IMR-90 (cell line): ENCODE measurements around the gene GAS7. TPM values are rescaled to one million over a fixed set of nuclear protein-coding genes. Genes with fewer than 3 reads are reported as not detected.

ENCODE experiments used
- ATAC-seq: fragments of 200-7000 bp; cut with Tn5 transposase; 2 replicates; pipeline ENCODE4 v1.9.1; 2020; ENCODE audit warnings: low read depth, mild to moderate bottlenecking, moderate library complexity
- BruUV-seq: library from RNA; stranded (reverse); fragments of 400-500 nt; replicated peaks from 2 replicates; lab custom pipeline; 2021; lab: Mats Ljungman, UMichigan
- CTCF ChIA-PET: fragments of 300-600 bp; formaldehyde crosslinking; extraction: SDS; loops from one replicate; lab custom pipeline; 2021; ENCODE audit warnings: antibody characterized with exemption; lab: Yijun Ruan, JAX
- POLR2A ChIA-PET: fragments of 300-600 bp; sonication (Branson Sonifier 250); formaldehyde crosslinking; loops from one replicate; lab custom pipeline; 2022; ENCODE audit warnings: antibody characterized with exemption; ENCODE audit not compliant: unreplicated experiment; lab: Charles Lee
- DNase-seq: peaks from one replicate; pipeline ENCODE4 v3.0.0; 2013
- H2AFZ ChIP-seq: replicated peaks from 2 replicates; pipeline ENCODE3; 2013; ENCODE audit warnings: low read length, mild to moderate bottlenecking; ENCODE audit not compliant: poor library complexity
- H2AK5ac ChIP-seq: 2 replicates; pipeline ENCODE4 v1.6.1; 2013; ENCODE audit warnings: low read depth, low read length, inconsistent platforms
- H2AK9ac ChIP-seq: replicated peaks from 2 replicates; pipeline ENCODE3; 2013; ENCODE audit warnings: mild to moderate bottlenecking, low read depth, low read length, moderate library complexity; ENCODE audit not compliant: poor library complexity
- H2BK120ac ChIP-seq: 2 replicates; pipeline ENCODE4 v1.6.1; 2013; ENCODE audit warnings: low read depth, low read length, inconsistent platforms
- H2BK15ac ChIP-seq: 3 replicates; pipeline ENCODE4 v1.6.1; 2013; ENCODE audit warnings: low read depth, low read length, inconsistent platforms
- H2BK20ac ChIP-seq: 2 replicates; pipeline ENCODE4 v1.6.1; 2013; ENCODE audit warnings: low read depth, mild to moderate bottlenecking, inconsistent platforms, low read length, moderate library complexity
- H2BK5ac ChIP-seq: 2 replicates; pipeline ENCODE4 v1.6.1; 2013; ENCODE audit warnings: mild to moderate bottlenecking, low read depth, low read length, inconsistent platforms; ENCODE audit not compliant: poor library complexity, severe bottlenecking
- H3K14ac ChIP-seq: replicated peaks from 2 replicates; pipeline ENCODE4 v1.6.1; 2013; ENCODE audit warnings: low read depth, low read length, inconsistent platforms
- H3K18ac ChIP-seq: 2 replicates; pipeline ENCODE4 v1.6.1; 2013; ENCODE audit warnings: low read depth, low read length, control low read depth
- H3K23ac ChIP-seq: 2 replicates; pipeline ENCODE4 v1.6.1; 2013; ENCODE audit warnings: low read depth, low read length, inconsistent platforms
- H3K27ac ChIP-seq: 2 replicates; pipeline ENCODE4 v1.5.1; 2013; ENCODE audit warnings: mild to moderate bottlenecking, control low read depth, low read length; ENCODE audit not compliant: insufficient read depth
- H3K27me3 ChIP-seq: 2 replicates; pipeline ENCODE4 v1.6.1; 2013; ENCODE audit warnings: low read length; ENCODE audit not compliant: control insufficient read depth, insufficient read depth
- H3K36me3 ChIP-seq: 2 replicates; pipeline ENCODE4 v1.6.1; 2013; ENCODE audit warnings: low read length, mixed read lengths; ENCODE audit not compliant: control insufficient read depth, insufficient read depth
- H3K4ac ChIP-seq: 2 replicates; pipeline ENCODE4 v1.6.1; 2013; ENCODE audit warnings: low read depth, low read length, inconsistent platforms
- H3K4me1 ChIP-seq: 2 replicates; pipeline ENCODE4 v1.6.1; 2013; ENCODE audit warnings: low read length, mixed read lengths; ENCODE audit not compliant: control insufficient read depth, insufficient read depth
- H3K4me2 ChIP-seq: 2 replicates; pipeline ENCODE4 v1.6.1; 2013; ENCODE audit warnings: low read depth, mild to moderate bottlenecking, control low read depth, low read length, moderate library complexity
- H3K4me3 ChIP-seq: 2 replicates; pipeline ENCODE4 v1.5.1; 2013; ENCODE audit warnings: low read depth, mild to moderate bottlenecking, control low read depth, low read length, moderate library complexity; ENCODE audit not compliant: insufficient read depth
- H3K56ac ChIP-seq: 2 replicates; pipeline ENCODE4 v1.6.1; 2013; ENCODE audit warnings: low read length, inconsistent platforms; ENCODE audit not compliant: insufficient read depth; ENCODE audit errors: extremely low read depth
- H3K79me1 ChIP-seq, 2 experiments: 2 replicates each; pipeline ENCODE4 v1.6.1; 2013; ENCODE audit warnings: low read length in 2 of 2, inconsistent platforms in 1 of 2, low read depth in 1 of 2
- H3K9ac ChIP-seq: 2 replicates; pipeline ENCODE4 v1.6.1; 2013; ENCODE audit warnings: low read depth, low read length, control low read depth
- H3K9me1 ChIP-seq: 2 replicates; pipeline ENCODE4 v1.6.1; 2013; ENCODE audit warnings: low read length, inconsistent platforms; ENCODE audit not compliant: insufficient read depth
- H3K9me3 ChIP-seq: 2 replicates; pipeline ENCODE4 v1.6.1; 2013; ENCODE audit warnings: low read length; ENCODE audit not compliant: control insufficient read depth, insufficient read depth
- H4K20me1 ChIP-seq: 2 replicates; pipeline ENCODE4 v1.6.1; 2013; ENCODE audit warnings: low read length, inconsistent platforms; ENCODE audit not compliant: insufficient read depth
- H4K5ac ChIP-seq: 2 replicates; pipeline ENCODE4 v1.6.1; 2013; ENCODE audit warnings: mild to moderate bottlenecking, low read depth, low read length, control low read depth
- H4K8ac ChIP-seq, 2 experiments: 2 replicates each; pipeline ENCODE4 v1.6.1; 2013; ENCODE audit warnings: low read depth in 2 of 2, low read length in 2 of 2, control low read depth in 1 of 2, inconsistent platforms in 1 of 2
- H4K91ac ChIP-seq: 2 replicates; pipeline ENCODE4 v1.6.1; 2013; ENCODE audit warnings: low read depth, low read length, inconsistent platforms; ENCODE audit not compliant: insufficient read depth
- BHLHE40 ChIP-seq: fragments of 150-350 bp; IDR thresholded peaks from 2 replicates; pipeline ENCODE4 v1.6.1; 2016; ENCODE audit warnings: mild to moderate bottlenecking, low read depth, low read length
- RAD21 ChIP-seq: IDR thresholded peaks from 2 replicates; pipeline ENCODE4 v1.6.1; 2012; ENCODE audit warnings: low read length, improper control_type of control experiment
- WGBS, 2 experiments: methylation state at CpG; one replicate each; pipeline versions ENCODE4 v1.1.5 to v1.1.7; 2013; ENCODE audit warnings: missing lambda C conversion rate in 2 of 2; ENCODE audit not compliant: insufficient read length in 1 of 2; ENCODE audit errors: extremely low coverage in 2 of 2; 5-methylcytosine and 5-hydroxymethylcytosine counted together
- dilution Hi-C: fragments of 300-500 bp; cut with HindIII; formaldehyde crosslinking; loops from one replicate; pipeline ENCODE4 v1.14.3; 2018; ENCODE audit warnings: low sequenced_read_pairs; ENCODE audit not compliant: unreplicated experiment
- in situ Hi-C: fragments of 300-500 bp; cut with MboI; formaldehyde crosslinking; loops from 3 replicates; pipeline ENCODE4 v1.14.3; 2019; ENCODE audit warnings: low sequenced_read_pairs, inconsistent platforms, mixed read lengths
- intact Hi-C: fragments of 100-400 bp; cut with micrococcal nuclease; formaldehyde crosslinking; loops from 2 replicates; pipeline ENCODE4 v1.10.0; 2022
- polyA plus RNA-seq, 3 experiments: library from polyadenylated mRNA; depleted of rRNA; stranded (reverse); fragments of >200 nt; gene quantifications; 2 replicates each; pipeline ENCODE4 v1.2.3, GENCODE V29; 2012; ENCODE audit warnings: low replicate concordance in 1 of 3
- total RNA-seq: library from RNA; depleted of rRNA; stranded (reverse); fragments of >200 nt; gene quantifications from 2 replicates; pipeline ENCODE4 v1.2.3, GENCODE V29; 2012

Gene GAS7
- total and polyA plus RNA-seq, 2 of the 4 experiments (the other 2 are of a cell fraction), result 4.6 to 5.0 TPM

DNA sequence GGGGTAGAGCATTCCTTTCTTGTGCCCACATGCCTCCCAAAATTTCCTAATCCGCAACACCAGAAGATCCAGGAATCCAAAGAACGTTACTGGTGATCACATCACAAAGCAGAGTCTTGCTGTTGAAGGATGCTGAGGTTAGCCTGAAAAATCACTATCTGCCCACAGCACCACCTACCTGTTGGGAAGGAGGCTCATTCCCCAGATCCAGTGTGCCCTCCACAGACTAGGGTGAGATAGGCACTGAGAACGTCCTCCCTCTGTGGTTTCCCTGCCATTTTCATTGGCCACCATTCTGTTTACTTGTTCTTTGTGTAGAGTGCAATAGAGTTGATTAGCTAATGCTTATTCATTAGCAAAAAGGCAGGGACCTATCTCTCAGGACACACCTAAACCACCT is 323.7 kb downstream of the GAS7 start:
- dilution Hi-C loops (no loop called here), intact Hi-C loops (no loop called here), in situ Hi-C loops (no loop called here)
- Histone ChIP-seq H3K18ac (no peak overlapping the region), H3K36me3 (no peaks in the 10 kb centered on the region), H3K4me3 (no peak overlapping the region), H3K23ac (no peak overlapping the region), H3K4me2 (no peak overlapping the region), H3K9ac (no peak overlapping the region), H3K79me1 (no peaks in the 10 kb centered on the region), H2AFZ (no peak overlapping the region), H2BK5ac (no peak overlapping the region), H4K91ac (no peak overlapping the region), H4K20me1 (no peaks in the 10 kb centered on the region), H2BK15ac (no peak overlapping the region), H3K27ac (no peak overlapping the region), H3K9me1 (no peaks in the 10 kb centered on the region), H2BK20ac (no peak overlapping the region), H3K14ac (no peak overlapping the region), H3K27me3 (no peaks in the 10 kb centered on the region), H2AK9ac (no peak overlapping the region), H2AK5ac (no peak overlapping the region), H2BK120ac (no peak overlapping the region), H3K4me1 (no peaks in the 10 kb centered on the region; the same call in 1 of the 2 replicates), H3K4ac (no peak overlapping the region), H4K5ac (0 out of 2 replicates have a peak overlapping the region, but pooled peaks have one; percentile 16), H3K9me3 (no peaks in the 10 kb centered on the region; the same call in 1 of the 2 replicates), H3K56ac (no peak overlapping the region), H4K8ac (no peak overlapping the region)
- no TSS peak for BruUV-seq
- DNase-seq (no peak), ATAC-seq (no peak)
- TF ChIP-seq RAD21, result no peak
- TF ChIP-seq BHLHE40, result no peak
- WGBS, 2 experiments, result no CpG with 5 or more reads among the region's 3 CpGs
- ChIA-PET CTCF (no interaction called here), POLR2A (no interaction called here)
